ENCODE results near the gene BOK.
A peak's percentile ranks its signal among the peaks of the same experiment; 100 is the strongest.

BOK gene

DNA sequence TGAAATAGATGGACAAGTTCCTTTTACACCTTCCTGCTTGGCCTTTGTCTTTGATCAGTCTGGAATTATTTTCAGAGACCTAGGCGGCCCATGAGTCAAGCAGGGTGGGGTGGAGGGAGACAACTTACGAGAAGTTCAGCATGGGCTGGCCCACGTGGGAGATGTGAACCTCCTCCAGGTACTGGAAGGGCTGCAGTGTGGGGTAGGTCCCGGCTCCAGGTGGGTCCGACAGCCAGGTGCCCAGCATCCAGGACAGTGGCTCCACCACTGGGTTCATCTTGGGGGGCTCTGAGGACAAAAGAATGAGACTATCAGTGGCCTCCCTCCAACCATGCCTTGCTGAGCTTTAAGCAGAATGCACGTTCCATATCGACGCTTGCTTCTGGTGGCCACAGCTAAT is 47.6 kb downstream of the BOK start:
- DNase-seq: no peak

- no peak for DNase-seq
Measured at GRCh38 chr2:241607162-241607885, 48.8 kb downstream of the BOK start.

DNA sequence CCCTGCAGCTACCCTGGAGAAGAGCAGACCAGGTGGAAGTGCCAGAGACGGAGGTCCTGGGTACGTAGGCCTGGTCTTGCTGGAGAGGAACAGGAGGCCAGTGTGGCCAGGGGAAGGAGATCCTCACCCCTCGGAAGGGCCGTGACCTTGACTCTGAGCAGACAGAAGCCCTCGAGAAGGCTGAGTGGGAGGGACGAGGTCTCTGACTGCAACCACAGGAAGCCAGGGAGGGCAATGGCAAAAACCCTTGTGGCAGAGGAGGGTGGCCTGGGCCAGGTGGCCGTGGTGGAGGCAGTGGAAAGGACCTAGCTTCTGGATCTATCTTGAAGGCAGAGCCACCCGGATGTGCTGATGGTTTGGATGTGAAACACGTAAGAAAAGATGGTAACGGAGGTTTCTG is 50.3 kb downstream of the BOK start:
- DNase-seq: no peak

GRCh38 chr2:241609859-241610793 is 51.6 kb downstream of the BOK start:
- DNase-seq: peak; percentile 89

DNA sequence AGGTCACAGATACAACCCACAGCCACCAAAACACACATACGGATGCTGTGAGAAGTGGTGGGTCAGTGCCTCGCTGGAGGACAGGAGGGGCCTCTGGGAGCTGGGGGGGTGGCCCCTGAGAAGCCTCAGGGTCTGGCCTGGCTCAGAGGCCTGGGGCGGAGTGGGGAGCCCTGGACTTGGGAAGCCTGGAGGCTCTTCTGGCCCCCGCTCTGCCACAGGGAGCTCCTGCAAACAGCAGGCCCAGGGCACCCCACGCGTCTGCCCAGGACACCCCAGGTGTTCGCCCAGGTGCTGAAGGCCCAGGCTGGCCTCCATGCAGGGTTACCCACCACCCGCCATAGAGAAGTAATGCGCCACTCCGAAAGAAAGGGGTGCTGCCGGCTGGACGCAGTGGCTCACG is 52.5 kb downstream of the BOK start:
- no peak for DNase-seq

GRCh38 chr2:241612156-241613016 is 53.8 kb downstream of the BOK start:
- DNase-seq: no peak

DNA sequence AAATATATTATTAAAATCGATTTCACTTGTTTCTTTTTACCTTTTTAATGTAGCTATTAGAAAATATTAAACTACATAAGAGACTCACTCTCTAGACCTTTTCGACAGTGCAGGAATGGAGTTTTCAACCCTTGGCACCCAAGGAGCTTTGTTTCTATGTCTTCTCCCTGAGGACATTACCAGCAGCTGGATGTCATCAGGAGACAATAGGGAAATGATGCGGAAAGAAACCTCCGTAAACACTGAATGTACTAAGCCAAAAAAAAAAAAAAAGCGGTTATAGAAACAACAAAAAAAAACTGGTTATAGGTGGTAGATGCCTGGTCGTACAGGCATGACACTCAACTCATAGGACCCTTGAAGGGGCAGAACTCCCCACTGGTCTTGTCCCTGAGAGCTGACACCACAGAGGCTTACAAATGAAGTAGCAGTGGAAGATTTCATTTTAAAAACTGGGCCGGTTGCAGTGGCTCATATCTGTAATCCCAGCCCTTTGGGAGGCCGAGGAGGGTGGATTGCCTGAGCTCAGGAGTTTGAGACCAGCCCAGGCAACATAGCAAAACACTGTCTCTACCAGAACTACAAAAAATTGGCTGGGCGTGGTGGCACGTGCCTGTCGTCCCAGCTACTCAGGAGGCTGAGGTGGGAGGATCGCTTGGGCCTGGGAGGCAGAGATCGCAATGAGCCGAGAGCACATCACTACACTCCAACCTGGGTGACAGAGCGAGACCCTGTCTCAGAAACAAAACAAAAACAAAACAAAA is 54.7 kb downstream of the BOK start:
- no peak for DNase-seq

DNA sequence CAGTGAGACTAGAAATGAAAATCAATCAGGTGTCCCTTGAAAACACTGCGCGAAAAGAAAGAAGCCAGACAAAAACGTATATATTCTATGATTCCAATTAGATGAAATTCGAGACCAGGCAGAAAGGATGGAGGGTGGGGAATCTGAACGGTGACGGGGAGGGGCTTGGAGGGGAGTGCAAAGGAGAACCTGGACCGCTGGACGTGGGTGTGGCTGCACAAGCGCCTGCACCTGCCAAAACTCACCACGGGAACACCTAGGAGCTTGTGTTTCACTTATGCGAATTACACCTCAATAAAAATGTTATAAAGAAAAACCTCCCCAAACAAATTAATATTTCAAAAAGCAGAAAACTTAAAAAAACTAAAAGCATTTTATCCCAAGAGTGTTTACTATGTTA is 56.5 kb downstream of the BOK start:
- DNase-seq: no peak

GRCh38 chr2:241615522-241616052 is 57.0 kb downstream of the BOK start:
- no peak for DNase-seq

- DNase-seq: no peak
Measured at GRCh38 chr2:241616168-241617125, 57.9 kb downstream of the BOK start.

- DNase-seq: no peak
Measured at GRCh38 chr2:241617431-241618154, 59.0 kb downstream of the BOK start.

GRCh38 chr2:241618296-241618805 is 59.8 kb downstream of the BOK start:
- DNase-seq: no peak

DNA sequence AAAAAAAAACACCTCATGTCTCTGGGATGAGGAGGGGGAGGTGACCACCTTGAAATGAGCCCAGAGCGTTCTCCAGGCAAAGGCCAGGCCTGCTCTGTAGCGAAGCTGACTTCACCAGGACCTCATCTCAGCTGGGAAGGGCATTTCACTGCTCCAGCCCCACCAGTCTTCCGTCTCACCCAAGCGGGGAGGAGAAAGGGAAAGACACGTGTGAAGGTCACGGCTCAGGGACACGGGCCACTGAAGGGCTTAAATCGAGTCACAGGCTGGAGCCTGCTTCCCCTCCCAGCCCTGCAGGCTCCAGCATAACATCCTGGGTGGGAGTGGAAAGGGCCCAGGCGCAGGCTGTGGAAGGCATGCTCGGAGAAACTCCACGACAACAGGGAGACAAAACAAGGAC is 60.3 kb downstream of the BOK start:
- no peak for DNase-seq

DNA sequence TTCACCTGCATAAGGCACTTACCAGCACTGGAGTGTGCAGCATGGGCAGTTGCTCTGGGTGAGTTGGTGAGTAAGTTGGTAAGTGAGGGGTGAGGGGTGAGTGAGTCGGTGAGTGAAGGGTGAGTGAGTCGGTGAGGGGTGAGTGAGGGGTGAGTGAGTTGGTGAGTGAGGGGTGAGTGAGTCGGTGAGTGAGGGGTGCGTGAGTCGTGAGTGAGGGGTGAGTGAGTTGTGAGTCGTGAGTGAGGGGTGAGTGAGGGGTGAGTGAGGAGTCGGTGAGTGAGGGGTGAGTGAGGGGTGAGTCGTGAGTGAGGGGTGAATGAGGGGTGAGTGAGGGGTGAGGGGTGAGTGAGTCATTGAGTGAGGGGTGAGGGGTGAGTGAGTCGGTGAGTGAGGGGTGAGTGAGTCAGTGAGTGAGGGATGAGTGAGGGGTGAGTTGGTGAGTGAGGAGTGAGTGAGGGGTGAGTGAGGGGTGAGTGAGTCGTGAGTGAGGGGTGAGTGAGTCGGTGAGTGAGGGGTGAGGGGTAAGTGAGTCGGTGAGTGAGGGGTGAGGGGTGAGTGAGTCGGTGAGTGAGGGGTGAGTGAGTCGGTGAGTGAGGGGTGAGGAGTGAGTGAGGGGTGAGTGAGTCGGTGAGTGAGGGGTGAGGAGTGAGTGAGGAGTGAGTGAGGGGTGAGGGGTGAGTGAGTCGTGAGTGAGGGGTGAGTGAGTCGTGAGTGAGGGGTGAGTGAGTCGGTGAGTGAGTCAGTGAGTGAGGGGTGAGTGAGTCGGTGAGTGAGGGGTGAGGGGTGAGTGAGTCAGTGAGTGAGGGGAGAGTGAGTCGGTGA is 61.3 kb downstream of the BOK start:
- peak; percentile 35 for DNase-seq

GRCh38 chr2:241620419-241620769 is 61.8 kb downstream of the BOK start:
- peak; percentile 78 for DNase-seq
